ENCODE results near the gene ASB18. TPM values are rescaled to one million over a fixed set of nuclear protein-coding genes. Genes with fewer than 3 reads are reported as not detected.

Gene ASB18
- total RNA-seq, 1 donor from 2014 or later: not detected

DNA sequence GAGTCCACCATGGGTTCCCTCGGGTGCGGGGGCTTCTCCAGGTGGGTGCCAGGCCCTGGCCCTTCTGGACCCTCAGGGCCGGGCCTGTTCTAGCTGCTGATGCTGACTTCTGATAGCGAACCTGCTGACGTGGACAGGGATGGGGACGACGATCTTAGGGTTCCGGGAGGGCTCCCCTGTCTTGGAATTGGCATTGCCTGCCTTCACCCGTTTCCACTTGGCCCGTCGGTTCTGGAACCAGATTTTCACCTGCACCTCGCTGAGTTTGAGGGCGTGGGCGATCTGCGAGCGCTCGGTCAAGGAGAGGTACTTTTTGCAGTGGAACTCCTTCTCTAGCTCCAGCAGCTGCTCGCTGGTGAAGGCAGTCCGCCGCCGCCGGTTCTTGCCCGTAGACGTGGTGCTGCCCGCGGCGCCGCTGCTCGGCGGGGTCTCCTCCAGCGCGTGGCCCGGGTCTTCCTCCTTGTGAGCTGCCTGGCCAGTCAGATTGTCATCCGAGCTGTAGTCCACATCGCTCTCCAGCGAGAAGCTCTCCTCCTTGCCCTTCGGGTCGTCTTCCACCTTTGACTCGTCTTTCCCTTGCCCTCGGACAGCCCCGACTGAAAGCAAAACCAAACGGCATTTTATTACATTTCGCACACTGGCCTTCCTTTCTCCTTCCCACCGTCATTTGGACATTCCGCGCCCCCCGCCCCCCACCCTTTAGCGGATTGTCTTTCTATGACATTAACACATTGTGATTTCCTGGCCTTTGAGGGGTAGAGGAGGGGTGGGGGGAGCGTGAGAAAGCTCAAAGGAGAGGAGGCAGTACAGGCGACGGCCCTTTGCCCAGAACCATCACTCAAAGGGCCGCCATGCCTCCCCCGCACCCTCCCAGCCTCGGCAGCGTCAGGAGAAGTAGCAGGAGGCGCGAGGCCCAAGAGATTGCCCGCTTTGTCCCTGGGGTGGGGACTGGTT, 98.1 kb downstream of the ASB18 start:
- Mint-ChIP-seq H3K4me3 (peak overlapping the region; percentile 94), H3K4me1 (peaks cover 54% of the 10 kb centered on the region), H3K27me3 (ENCODE audit: insufficient read depth, low read depth) (peaks cover 61% of the 10 kb centered on the region), H3K27ac (no peak overlapping the region), H3K9me3 (no peaks in the 10 kb centered on the region), H3K36me3 (peaks cover 2% of the 10 kb centered on the region)
- peaks cover 100% of the 10 kb centered on the region for H3K27me3 ChIP-seq
- H3K9me3 ChIP-seq (ENCODE audit: low read depth): no peaks in the 10 kb centered on the region
- peak overlapping the region; percentile 92 for H3K4me2 ChIP-seq
- H4K20me1 ChIP-seq (ENCODE audit: low read depth): peaks cover 88% of the 10 kb centered on the region
- H3K36me3 ChIP-seq: no peaks in the 10 kb centered on the region
- peaks cover 47% of the 10 kb centered on the region for H3K4me1 ChIP-seq
- no peaks in the 10 kb centered on the region for H3K79me2 ChIP-seq (ENCODE audit: low read depth)
- no peak overlapping the region for H3K9ac ChIP-seq
- no peak overlapping the region for H2AFZ ChIP-seq (replicated peaks)
- H3F3A ChIP-seq (ENCODE audit: low read depth): peaks cover 66% of the 10 kb centered on the region
- no peak overlapping the region for H3K27ac ChIP-seq
- TF ChIP-seq EZH2phosphoT487 (IDR thresholded peaks at IDR 0.05): peak; percentile 78
- peak; percentile 76 for TF ChIP-seq EZH2 (IDR thresholded peaks at IDR 0.05)
- TF ChIP-seq, protein P1, sequence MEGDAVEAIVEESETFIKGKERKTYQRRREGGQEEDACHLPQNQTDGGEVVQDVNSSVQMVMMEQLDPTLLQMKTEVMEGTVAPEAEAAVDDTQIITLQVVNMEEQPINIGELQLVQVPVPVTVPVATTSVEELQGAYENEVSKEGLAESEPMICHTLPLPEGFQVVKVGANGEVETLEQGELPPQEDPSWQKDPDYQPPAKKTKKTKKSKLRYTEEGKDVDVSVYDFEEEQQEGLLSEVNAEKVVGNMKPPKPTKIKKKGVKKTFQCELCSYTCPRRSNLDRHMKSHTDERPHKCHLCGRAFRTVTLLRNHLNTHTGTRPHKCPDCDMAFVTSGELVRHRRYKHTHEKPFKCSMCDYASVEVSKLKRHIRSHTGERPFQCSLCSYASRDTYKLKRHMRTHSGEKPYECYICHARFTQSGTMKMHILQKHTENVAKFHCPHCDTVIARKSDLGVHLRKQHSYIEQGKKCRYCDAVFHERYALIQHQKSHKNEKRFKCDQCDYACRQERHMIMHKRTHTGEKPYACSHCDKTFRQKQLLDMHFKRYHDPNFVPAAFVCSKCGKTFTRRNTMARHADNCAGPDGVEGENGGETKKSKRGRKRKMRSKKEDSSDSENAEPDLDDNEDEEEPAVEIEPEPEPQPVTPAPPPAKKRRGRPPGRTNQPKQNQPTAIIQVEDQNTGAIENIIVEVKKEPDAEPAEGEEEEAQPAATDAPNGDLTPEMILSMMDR (IDR thresholded peaks at IDR 0.05): no peak
- peak; percentile 67 for DNase-seq (ENCODE audit: low spot score)
- H3K4me3 ChIP-seq: peak overlapping the region; percentile 49

DNA sequence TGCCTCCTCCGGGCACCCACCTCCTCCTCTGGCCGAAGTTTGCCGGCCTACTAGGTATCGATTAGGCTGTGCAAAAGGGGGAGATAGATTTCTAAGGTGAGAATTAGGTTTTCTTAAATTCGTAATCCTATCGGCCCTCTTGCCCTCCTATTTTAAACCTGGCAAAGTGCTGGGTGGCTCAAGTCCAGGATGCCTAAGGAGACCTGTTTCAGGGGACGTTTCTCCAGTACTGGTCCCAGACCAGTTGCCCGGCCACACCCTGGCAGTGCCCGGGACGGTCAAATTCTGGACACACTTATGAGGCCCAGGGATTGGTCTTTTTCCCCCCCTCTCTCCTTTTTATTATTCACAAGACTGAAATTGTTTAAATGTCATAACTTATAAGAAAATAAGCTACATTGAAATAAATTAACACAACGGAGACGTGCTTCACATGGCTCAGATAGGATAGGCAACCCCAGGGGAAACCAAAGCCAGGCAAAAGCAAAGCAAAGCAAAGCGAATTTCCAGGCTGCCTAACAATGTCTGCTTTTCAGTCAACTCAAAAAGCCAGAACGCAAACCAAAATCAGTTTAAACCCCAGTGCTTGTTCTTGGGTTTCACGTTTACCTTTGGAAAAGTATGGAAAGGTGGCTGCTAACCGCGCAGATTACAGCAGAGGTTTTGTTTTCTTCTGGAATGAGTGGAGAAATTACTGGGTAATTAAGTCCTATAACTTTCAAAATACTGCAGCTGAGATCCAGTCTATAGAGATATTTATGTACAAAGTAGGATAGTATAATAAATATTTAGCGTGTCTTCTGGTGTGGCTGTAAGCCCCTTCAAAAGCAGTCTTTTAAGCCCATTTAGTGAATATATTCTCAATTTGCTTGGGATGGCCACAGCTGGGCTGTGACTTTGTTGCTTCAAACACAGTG, 99.0 kb downstream of the ASB18 start:
- TF ChIP-seq EZH2 (IDR thresholded peaks at IDR 0.05): no peak
- TF ChIP-seq EZH2phosphoT487 (IDR thresholded peaks at IDR 0.05): no peak
- TF ChIP-seq, protein P1 (IDR thresholded peaks at IDR 0.05): no peak
- H3K27me3 Mint-ChIP-seq (ENCODE audit: insufficient read depth, low read depth): peaks cover 58% of the 10 kb centered on the region
- H3K9me3 Mint-ChIP-seq: no peaks in the 10 kb centered on the region
- H3K9me3 ChIP-seq (ENCODE audit: low read depth): no peaks in the 10 kb centered on the region
- H3K79me2 ChIP-seq (ENCODE audit: low read depth): no peaks in the 10 kb centered on the region
- H3K36me3 Mint-ChIP-seq: peaks cover 2% of the 10 kb centered on the region
- peak overlapping the region; percentile 94 for H3K4me3 Mint-ChIP-seq
- no peak overlapping the region for H2AFZ ChIP-seq (replicated peaks)
- peaks cover 88% of the 10 kb centered on the region for H4K20me1 ChIP-seq (ENCODE audit: low read depth)
- H3F3A ChIP-seq (ENCODE audit: low read depth): peaks cover 58% of the 10 kb centered on the region
- peaks cover 52% of the 10 kb centered on the region for H3K4me1 Mint-ChIP-seq
- DNase-seq (ENCODE audit: low spot score): no peak
- H3K27ac Mint-ChIP-seq: no peak overlapping the region
- H3K27me3 ChIP-seq: peaks cover 100% of the 10 kb centered on the region
- peak overlapping the region; percentile 75 for H3K4me2 ChIP-seq
- no peak overlapping the region for H3K27ac ChIP-seq
- no peak overlapping the region for H3K9ac ChIP-seq
- H3K4me1 ChIP-seq: peaks cover 51% of the 10 kb centered on the region
- H3K4me3 ChIP-seq: peak overlapping the region; percentile 43
- no peaks in the 10 kb centered on the region for H3K36me3 ChIP-seq

DNA sequence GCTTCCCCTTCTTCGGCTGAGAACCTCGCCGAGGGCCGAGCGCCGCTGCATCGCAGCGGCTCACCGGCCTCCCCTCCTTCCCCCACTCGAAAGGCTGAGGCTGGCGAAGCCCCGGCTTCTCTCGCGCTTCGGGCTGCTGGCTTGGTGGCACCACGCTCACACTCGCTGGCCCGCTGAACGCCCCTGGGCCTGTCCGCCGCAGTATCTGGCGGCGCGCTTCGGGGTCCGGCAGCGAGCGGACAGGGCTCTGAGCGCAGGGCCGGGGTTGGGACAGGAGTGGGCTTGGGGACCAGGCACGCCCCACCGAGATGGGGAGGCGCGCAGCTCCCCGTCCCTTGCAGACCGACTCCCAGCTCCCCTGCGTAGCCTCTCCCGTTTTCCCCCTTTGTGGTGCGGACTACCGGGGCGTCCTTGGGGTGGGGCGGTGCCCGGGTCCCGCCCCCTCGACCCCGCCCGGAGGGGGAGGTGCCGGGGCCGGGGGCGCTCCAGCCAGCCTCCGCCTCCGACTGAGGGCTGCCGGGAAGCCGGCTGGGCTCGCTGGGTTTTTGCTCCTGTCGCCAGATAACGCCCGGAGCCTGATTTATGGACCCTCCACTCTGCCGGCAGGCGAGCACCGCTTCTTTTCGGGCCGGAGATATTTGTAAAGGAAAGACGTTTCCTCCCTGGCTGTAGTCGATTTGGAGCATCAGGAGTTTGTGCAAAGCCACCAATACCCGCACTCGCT, 99.8 kb downstream of the ASB18 start:
- peaks cover 100% of the 10 kb centered on the region for H3K27me3 ChIP-seq
- peak overlapping the region; percentile 10 for H2AFZ ChIP-seq (replicated peaks)
- Mint-ChIP-seq H3K27ac (no peak overlapping the region), H3K4me3 (peak overlapping the region; percentile 94), H3K36me3 (peaks cover 2% of the 10 kb centered on the region), H3K9me3 (no peaks in the 10 kb centered on the region), H3K4me1 (peaks cover 47% of the 10 kb centered on the region), H3K27me3 (ENCODE audit: insufficient read depth, low read depth) (peaks cover 50% of the 10 kb centered on the region)
- H3K4me2 ChIP-seq: peak overlapping the region; percentile 75
- H3K4me3 ChIP-seq: peak overlapping the region; percentile 43
- H3K27ac ChIP-seq: no peak overlapping the region
- peaks cover 50% of the 10 kb centered on the region for H3K4me1 ChIP-seq
- H3K9ac ChIP-seq: no peak overlapping the region
- H3K79me2 ChIP-seq (ENCODE audit: low read depth): no peaks in the 10 kb centered on the region
- H3K9me3 ChIP-seq (ENCODE audit: low read depth): no peaks in the 10 kb centered on the region
- TF ChIP-seq EZH2phosphoT487 (IDR thresholded peaks at IDR 0.05) (peak; percentile 83), EZH2 (IDR thresholded peaks at IDR 0.05) (peak; percentile 87)
- TF ChIP-seq, protein P1 (IDR thresholded peaks at IDR 0.05): no peak
- peaks cover 88% of the 10 kb centered on the region for H4K20me1 ChIP-seq (ENCODE audit: low read depth)
- H3K36me3 ChIP-seq: no peaks in the 10 kb centered on the region
- DNase-seq (ENCODE audit: low spot score): peak; percentile 80
- peaks cover 56% of the 10 kb centered on the region for H3F3A ChIP-seq (ENCODE audit: low read depth)

All from neural progenitor cell (in vitro differentiated cells).